HepG2 (cell line): ENCODE results near the gene WDR91. TPM values are rescaled to one million over a fixed set of nuclear protein-coding genes. Genes with fewer than 3 reads are reported as not detected.
A peak's percentile ranks its signal among the peaks of the same experiment; 100 is the strongest.

Experiments
- ARID4A ChIP-seq: sonication (generic); formaldehyde crosslinking; IDR thresholded peaks from 2 replicates; pipeline ENCODE4 v1.5.0; 2020; ENCODE audit warnings: mild to moderate bottlenecking, missing genetic modification reagents, borderline replicate concordance
- GATA4 ChIP-seq: sonication (generic); IDR thresholded peaks from 2 replicates; pipeline ENCODE4 v1.6.1; 2016; ENCODE audit warnings: antibody characterized with exemption, low read depth, borderline replicate concordance
- HNRNPLL ChIP-seq: fragments of 200-400 bp; formaldehyde crosslinking; IDR thresholded peaks from 2 replicates; pipeline ENCODE4 v1.6.1; 2017; ENCODE audit warnings: mild to moderate bottlenecking, low read depth, low read length; ENCODE audit not compliant: poor library complexity, severe bottlenecking
- LRRFIP1 ChIP-seq: sonication (generic); formaldehyde crosslinking; conservative IDR thresholded peaks from 2 replicates; pipeline ENCODE4 v1.4.0; 2020; ENCODE audit warnings: missing genetic modification reagents
- POLR2G ChIP-seq: fragments of 200-400 bp; formaldehyde crosslinking; IDR thresholded peaks from 2 replicates; pipeline ENCODE4 v1.6.1; 2018; ENCODE audit warnings: mild to moderate bottlenecking, low read depth, low read length, moderate library complexity
- SP1 ChIP-seq, 2 experiments: fragments of 450-650 bp in 1 of 2; sonication (generic) in 1 of 2; formaldehyde crosslinking in 1 of 2; IDR thresholded peaks; 2 replicates each; pipeline versions ENCODE4 v1.4.0 to v1.6.1; 2016 to 2020; ENCODE audit warnings: missing genetic modification reagents in 1 of 2
- ZBTB4 ChIP-seq: sonication (generic); formaldehyde crosslinking; IDR thresholded peaks from 2 replicates; pipeline ENCODE4 v1.4.0; 2020; ENCODE audit warnings: missing genetic modification reagents, mild to moderate bottlenecking, borderline replicate concordance
- ZNF800 ChIP-seq: sonication (generic); formaldehyde crosslinking; IDR thresholded peaks from 2 replicates; pipeline ENCODE4 v1.4.0; 2020; ENCODE audit warnings: missing genetic modification reagents
- ZXDC ChIP-seq: sonication (generic); formaldehyde crosslinking; IDR thresholded peaks from 2 replicates; pipeline ENCODE4 v1.5.0; 2020; ENCODE audit warnings: mild to moderate bottlenecking, missing genetic modification reagents
- polyA plus RNA-seq, 8 experiments: library from polyadenylated mRNA; depleted of rRNA in 3 of 8; stranded (reverse) in 7 of 8; unstranded in 1 of 8; fragments of >200 nt; fragmentation: Illumina TruSeq in 4 of 8; extraction: Trizol in 4 of 8; gene quantifications; 2 replicates each; pipeline versions ENCODE4 v1.2.1 to v1.2.3, GENCODE V29; 2011 to 2016; ENCODE audit warnings: low read depth in 4 of 8, missing spikeins in 1 of 8, mixed read lengths in 1 of 8; ENCODE audit not compliant: insufficient read depth in 1 of 8
- total RNA-seq, 5 experiments: library from RNA; depleted of rRNA; stranded (reverse); fragments of >200 nt; fragmentation: Illumina TruSeq; extraction: Trizol; gene quantifications; 2 replicates each; pipeline ENCODE4 v1.2.3, GENCODE V29; 2016; ENCODE audit warnings: low read depth in 1 of 5

WDR91 gene
- total and polyA plus RNA-seq, 2 of the 13 experiments (the other 11 are each of a cell fraction or from before 2014, with no cell fraction given) = 11.6 to 12.1 TPM

- TF ChIP-seq HNRNPLL = peak; percentile 87
- TF ChIP-seq ZXDC (CRISPR knock-in tag) = no peak; the same call in 1 of the 2 replicates
- TF ChIP-seq POLR2G = peak; percentile 68
- no peak for TF ChIP-seq SP1 (IDR thresholded peaks at IDR 0.05)
- TF ChIP-seq SP1 (CRISPR knock-in tag; IDR thresholded peaks at IDR 0.05) = peak; percentile 74; the same call in 1 of the 2 replicates
- TF ChIP-seq GATA4 = 0 out of 2 replicates have a peak, but pooled peaks have one; percentile 35
- no peak for TF ChIP-seq LRRFIP1 (CRISPR knock-in tag)
- peak; percentile 86 for TF ChIP-seq ARID4A (CRISPR knock-in tag)
- TF ChIP-seq ZNF800 (CRISPR knock-in tag) = 0 out of 2 replicates have a peak, but pooled peaks have one; percentile 71
- TF ChIP-seq ZBTB4 (CRISPR knock-in tag) = no peak
Measured at GRCh38 chr7:135211179-135211945, at the start of gene WDR91 (continued).
